Tibial nerve (tissue), 3 donors: Measurements from ENCODE around the gene AANAT.

Source experiments
- POLR2A ChIP-seq, 2 donors: fragments of 450-650 bp; IDR thresholded peaks; one replicate each; pipeline ENCODE4 v1.6.1; 2017; ENCODE audit warnings: antibody characterized with exemption in 2 of 2, mild to moderate bottlenecking in 2 of 2, moderate library complexity in 2 of 2
- TF ChIP-seq, protein P1 (sequence below), 5 experiments: fragments of 200-600 bp in 3 of 5; fragments of 450-650 bp in 2 of 5; sonication (generic) in 3 of 5; IDR thresholded peaks; one replicate each; pipeline ENCODE4 v1.5.1; 2016 to 2019; ENCODE audit warnings: antibody characterized with exemption in 5 of 5, mild to moderate bottlenecking in 3 of 5, moderate library complexity in 2 of 5

DNA sequence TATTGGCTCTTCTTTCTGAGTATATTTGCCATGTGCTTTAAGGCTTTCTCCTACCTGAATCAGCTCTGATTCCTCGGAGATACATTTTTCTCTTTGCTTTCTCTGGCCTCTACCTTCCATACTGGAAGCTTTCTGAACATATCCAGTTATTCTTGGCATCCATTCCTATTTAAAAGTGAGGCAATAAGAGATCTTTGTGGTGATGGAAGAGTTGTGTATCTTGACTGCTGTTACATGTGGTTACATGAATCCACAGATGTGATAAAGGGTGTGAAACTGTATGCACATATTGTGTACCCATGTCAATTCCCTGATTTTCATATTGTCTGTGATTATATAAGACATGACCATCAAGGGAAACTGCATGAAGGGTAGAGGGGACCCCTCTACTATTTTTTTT lies 38.9 kb upstream of the AANAT start:
- TF ChIP-seq, protein P1, sequence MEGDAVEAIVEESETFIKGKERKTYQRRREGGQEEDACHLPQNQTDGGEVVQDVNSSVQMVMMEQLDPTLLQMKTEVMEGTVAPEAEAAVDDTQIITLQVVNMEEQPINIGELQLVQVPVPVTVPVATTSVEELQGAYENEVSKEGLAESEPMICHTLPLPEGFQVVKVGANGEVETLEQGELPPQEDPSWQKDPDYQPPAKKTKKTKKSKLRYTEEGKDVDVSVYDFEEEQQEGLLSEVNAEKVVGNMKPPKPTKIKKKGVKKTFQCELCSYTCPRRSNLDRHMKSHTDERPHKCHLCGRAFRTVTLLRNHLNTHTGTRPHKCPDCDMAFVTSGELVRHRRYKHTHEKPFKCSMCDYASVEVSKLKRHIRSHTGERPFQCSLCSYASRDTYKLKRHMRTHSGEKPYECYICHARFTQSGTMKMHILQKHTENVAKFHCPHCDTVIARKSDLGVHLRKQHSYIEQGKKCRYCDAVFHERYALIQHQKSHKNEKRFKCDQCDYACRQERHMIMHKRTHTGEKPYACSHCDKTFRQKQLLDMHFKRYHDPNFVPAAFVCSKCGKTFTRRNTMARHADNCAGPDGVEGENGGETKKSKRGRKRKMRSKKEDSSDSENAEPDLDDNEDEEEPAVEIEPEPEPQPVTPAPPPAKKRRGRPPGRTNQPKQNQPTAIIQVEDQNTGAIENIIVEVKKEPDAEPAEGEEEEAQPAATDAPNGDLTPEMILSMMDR (IDR thresholded peaks at IDR 0.05), result no peak
- no peak for TF ChIP-seq POLR2A (IDR thresholded peaks at IDR 0.05)
